OCI-LY3 (cell line): ENCODE data around the gene PACRG.

Source experiments
- H2AFZ ChIP-seq: fragments of 200-600, 300-600 bp; shearing (Covaris generic); 2 replicates; pipeline ENCODE4 v1.6.0; 2014; ENCODE audit warnings: antibody characterized with exemption, low read depth, low read length
- H3K27ac ChIP-seq: fragments of 200-600, 300-600 bp; sonication (generic); 2 replicates; pipeline ENCODE4 v1.5.1; 2014; ENCODE audit warnings: mild to moderate bottlenecking, low read length, moderate library complexity, mixed read lengths
- H3K27me3 ChIP-seq: fragments of 200-600, 300-600 bp; sonication (generic); 2 replicates; pipeline ENCODE4 v1.6.1; 2014; ENCODE audit warnings: low read depth, low read length, mixed read lengths
- H3K36me3 ChIP-seq: fragments of 200-600, 300-600 bp; sonication (generic); replicated peaks from 2 replicates; pipeline ENCODE3; 2014; ENCODE audit warnings: low read depth, low read length, mixed read lengths
- H3K4me1 ChIP-seq: fragments of 300-600, 200-600 bp; sonication (generic); 2 replicates; pipeline ENCODE4 v1.6.1; 2014; ENCODE audit warnings: low read length, mixed read lengths
- H3K4me2 ChIP-seq: fragments of 200-600, 300-600 bp; sonication (generic); 2 replicates; pipeline ENCODE4 v1.6.1; 2014; ENCODE audit warnings: low read length, mixed read lengths
- H3K4me3 ChIP-seq: fragments of 300-600, 200-600 bp; sonication (generic); 2 replicates; pipeline ENCODE4 v1.5.1; 2014; ENCODE audit warnings: antibody characterized with exemption, mild to moderate bottlenecking, low read length, moderate library complexity
- H3K79me2 ChIP-seq: fragments of 300-600, 200-600 bp; shearing (Covaris generic); 2 replicates; pipeline ENCODE4 v1.6.1; 2014; ENCODE audit warnings: mild to moderate bottlenecking, low read length, mixed read lengths
- H3K9ac ChIP-seq: fragments of 300-600, 200-600 bp; shearing (Covaris generic); 2 replicates; pipeline ENCODE4 v1.6.0; 2014; ENCODE audit warnings: mild to moderate bottlenecking, low read length, moderate library complexity
- H3K9me3 ChIP-seq: fragments of 200-600, 300-600 bp; shearing (Covaris generic); 2 replicates; pipeline ENCODE4 v1.6.1; 2014; ENCODE audit warnings: low read length, mixed read lengths; ENCODE audit not compliant: insufficient read depth
- H4K20me1 ChIP-seq: fragments of 200-600, 300-600 bp; sonication (generic); 2 replicates; pipeline ENCODE4 v1.6.1; 2016; ENCODE audit warnings: low read length, mixed read lengths; ENCODE audit not compliant: insufficient read depth
- CTCF ChIP-seq: fragments of 200-600, 300-600 bp; sonication (generic); IDR thresholded peaks from 2 replicates; pipeline ENCODE4 v1.5.1; 2014; ENCODE audit warnings: antibody characterized with exemption, low read length, low read depth
- EZH2phosphoT487 ChIP-seq: fragments of 200-600 bp; shearing (Covaris generic); IDR thresholded peaks from 2 replicates; pipeline ENCODE4 v1.6.1; 2018; ENCODE audit warnings: antibody characterized with exemption, mixed run types, low read depth

PACRG gene

GRCh38 chr6:162711376-162711775 lies 16.4 kb upstream of the PACRG start:
- Histone ChIP-seq H3K4me1 (no peaks in the 10 kb centered on the region), H3K36me3 (no peaks in the 10 kb centered on the region), H3K4me2 (no peak overlapping the region), H2AFZ (no peak overlapping the region), H3K9ac (no peak overlapping the region), H3K79me2 (no peaks in the 10 kb centered on the region), H3K4me3 (no peak overlapping the region), H4K20me1 (no peaks in the 10 kb centered on the region), H3K27ac (no peak overlapping the region), H3K27me3 (no peaks in the 10 kb centered on the region), H3K9me3 (no peaks in the 10 kb centered on the region)
- TF ChIP-seq EZH2phosphoT487 = no peak
- no peak for TF ChIP-seq CTCF

GRCh38 chr6:162712694-162713093 lies 15.1 kb upstream of the PACRG start:
- Histone ChIP-seq H3K36me3 (no peaks in the 10 kb centered on the region), H3K27ac (no peak overlapping the region), H3K27me3 (no peaks in the 10 kb centered on the region), H3K9me3 (no peaks in the 10 kb centered on the region), H3K4me3 (no peak overlapping the region), H3K4me2 (no peak overlapping the region), H2AFZ (no peak overlapping the region), H4K20me1 (no peaks in the 10 kb centered on the region), H3K4me1 (no peaks in the 10 kb centered on the region), H3K79me2 (no peaks in the 10 kb centered on the region), H3K9ac (no peak overlapping the region)
- no peak for TF ChIP-seq CTCF

- Histone ChIP-seq H3K79me2 (no peaks in the 10 kb centered on the region), H3K4me1 (no peaks in the 10 kb centered on the region), H3K27ac (no peak overlapping the region), H3K4me3 (no peak overlapping the region), H4K20me1 (no peaks in the 10 kb centered on the region), H3K36me3 (no peaks in the 10 kb centered on the region), H3K9me3 (no peaks in the 10 kb centered on the region), H3K9ac (no peak overlapping the region), H3K4me2 (no peak overlapping the region), H3K27me3 (no peaks in the 10 kb centered on the region), H2AFZ (no peak overlapping the region)
- TF ChIP-seq CTCF (no peak), EZH2phosphoT487 (no peak)
Observed at GRCh38 chr6:162713974-162714780, 13.6 kb upstream of the PACRG start.

- Histone ChIP-seq H3K27me3 (no peaks in the 10 kb centered on the region), H3K4me3 (no peak overlapping the region), H4K20me1 (no peaks in the 10 kb centered on the region), H3K79me2 (no peaks in the 10 kb centered on the region), H3K27ac (no peak overlapping the region), H2AFZ (no peak overlapping the region), H3K4me1 (no peaks in the 10 kb centered on the region), H3K36me3 (no peaks in the 10 kb centered on the region), H3K4me2 (no peak overlapping the region), H3K9ac (no peak overlapping the region), H3K9me3 (no peaks in the 10 kb centered on the region)
- TF ChIP-seq CTCF (no peak), EZH2phosphoT487 (no peak)
Observed at GRCh38 chr6:162715601-162716000, 12.2 kb upstream of the PACRG start.
